Neural cell (in vitro differentiated cells): ENCODE data around the gene SFN. TPM values are rescaled to one million over a fixed set of nuclear protein-coding genes. Genes with fewer than 3 reads are reported as not detected.
"Not testable (repeated sequence)": the region's sequence is repeated elsewhere in the genome, so short reads cannot be mapped to it uniquely, and the experiment has no call there.

Experiments used
- H2AFZ ChIP-seq: fragments of 200-600, 300-800 bp; sonication (generic), shearing (Covaris generic); 2 replicates; pipeline ENCODE4 v1.6.0; 2014; ENCODE audit warnings: low read depth, mild to moderate bottlenecking, antibody characterized with exemption, low read length, moderate library complexity
- H3F3A ChIP-seq: fragments of 200-600 bp; shearing (Covaris generic); 2 replicates; pipeline ENCODE4 v1.6.1; 2016; ENCODE audit warnings: mild to moderate bottlenecking, moderate library complexity, mixed read lengths, antibody characterized with exemption, low read length; ENCODE audit not compliant: insufficient read depth, poor library complexity, severe bottlenecking
- H3K27ac ChIP-seq: fragments of 200-600, 300-800 bp; sonication (generic), shearing (Covaris generic); 2 replicates; pipeline ENCODE4 v1.5.1; 2014; ENCODE audit warnings: mild to moderate bottlenecking, low read length, moderate library complexity
- H3K27me3 ChIP-seq: fragments of 300-800, 200-600 bp; sonication (generic), shearing (Covaris generic); 2 replicates; pipeline ENCODE4 v1.6.0; 2014; ENCODE audit warnings: mild to moderate bottlenecking, low read depth, low read length, moderate library complexity; ENCODE audit not compliant: insufficient read depth
- H3K36me3 ChIP-seq: fragments of 300-800, 200-600 bp; sonication (generic), shearing (Covaris generic); 2 replicates; pipeline ENCODE4 v1.5.1; 2014; ENCODE audit warnings: mild to moderate bottlenecking, antibody characterized with exemption, low read length, moderate library complexity; ENCODE audit not compliant: insufficient read depth
- H3K4me2 ChIP-seq: fragments of 300-800, 200-600 bp; sonication (generic), shearing (Covaris generic); 2 replicates; pipeline ENCODE4 v1.6.0; 2014; ENCODE audit warnings: mild to moderate bottlenecking, low read length
- H3K4me3 ChIP-seq: fragments of 300-800, 200-600 bp; sonication (generic), shearing (Covaris generic); 2 replicates; pipeline ENCODE4 v1.5.1; 2014; ENCODE audit warnings: mild to moderate bottlenecking, low read length, moderate library complexity
- H3K79me2 ChIP-seq: fragments of 200-600 bp; shearing (Covaris generic); replicated peaks from 2 replicates; pipeline ENCODE4 v1.6.0; 2014; ENCODE audit warnings: mild to moderate bottlenecking, low read length, moderate library complexity; ENCODE audit not compliant: insufficient read depth
- H3K9ac ChIP-seq: fragments of 300-800, 200-600 bp; sonication (generic), shearing (Covaris generic); 2 replicates; pipeline ENCODE4 v1.6.1; 2016; ENCODE audit warnings: mild to moderate bottlenecking, low read length, mixed read lengths
- H3K9me2 ChIP-seq: fragments of 200-600 bp; shearing (Covaris generic); 2 replicates; pipeline ENCODE4 v1.6.1; 2016; ENCODE audit warnings: mild to moderate bottlenecking, low read length, mixed read lengths; ENCODE audit not compliant: insufficient read depth
- H3K9me3 ChIP-seq: fragments of 200-600, 300-800 bp; sonication (generic), shearing (Covaris generic); 2 replicates; pipeline ENCODE4 v1.6.1; 2016; ENCODE audit warnings: mild to moderate bottlenecking, mixed run types, low read length, moderate library complexity, mixed read lengths
- H4K20me1 ChIP-seq: fragments of 200-600 bp; shearing (Covaris generic); 2 replicates; pipeline ENCODE4 v1.6.1; 2016; ENCODE audit warnings: mild to moderate bottlenecking, mixed run types; ENCODE audit not compliant: insufficient read depth
- CTCF ChIP-seq: fragments of 450-650 bp; IDR thresholded peaks from 2 replicates; pipeline ENCODE4 v1.5.1; 2014; ENCODE audit warnings: antibody characterized with exemption, mild to moderate bottlenecking, moderate library complexity; ENCODE audit not compliant: poor library complexity, severe bottlenecking
- EP300 ChIP-seq: fragments of 450-650 bp; conservative IDR thresholded peaks from 2 replicates; pipeline ENCODE4 v1.6.1; 2014; ENCODE audit warnings: antibody characterized with exemption, mild to moderate bottlenecking, moderate library complexity; ENCODE audit not compliant: poor library complexity, severe bottlenecking
- EZH2 ChIP-seq: fragments of 200-600, 300-800 bp; shearing (Covaris generic), sonication (generic); IDR thresholded peaks from 2 replicates; pipeline ENCODE4 v1.6.1; 2014; ENCODE audit warnings: antibody characterized with exemption, low read length, borderline replicate concordance, mild to moderate bottlenecking; ENCODE audit not compliant: insufficient read depth, poor library complexity, severe bottlenecking
- MXI1 ChIP-seq: fragments of 450-650 bp; conservative IDR thresholded peaks from 2 replicates; pipeline ENCODE4 v1.6.1; 2014; ENCODE audit warnings: antibody characterized with exemption, mild to moderate bottlenecking; ENCODE audit not compliant: poor library complexity, severe bottlenecking
- POLR2AphosphoS5 ChIP-seq: IDR thresholded peaks from 2 replicates; pipeline ENCODE4 v1.6.1; 2012
- RAD21 ChIP-seq: fragments of 450-650 bp; conservative IDR thresholded peaks from 2 replicates; pipeline ENCODE4 v1.6.1; 2014; ENCODE audit warnings: antibody characterized with exemption, mild to moderate bottlenecking, moderate library complexity
- REST ChIP-seq: IDR thresholded peaks from 2 replicates; pipeline ENCODE4 v1.6.1; 2012; ENCODE audit warnings: borderline replicate concordance
- SMC3 ChIP-seq: fragments of 450-650 bp; conservative IDR thresholded peaks from 2 replicates; pipeline ENCODE4 v1.6.1; 2014; ENCODE audit warnings: antibody characterized with exemption, mild to moderate bottlenecking, moderate library complexity; ENCODE audit not compliant: poor library complexity
- TAF1 ChIP-seq: IDR thresholded peaks from 2 replicates; pipeline ENCODE4 v1.6.1; 2012; ENCODE audit warnings: low read depth
- polyA plus RNA-seq: library from polyadenylated mRNA; depleted of rRNA; stranded (reverse); fragments of >200 nt; gene quantifications from 2 replicates; pipeline ENCODE4 v1.2.3, GENCODE V29; 2014

SFN gene
- polyA plus RNA-seq, 1 donor from 2014 or later: 0.25 TPM

GRCh38 chr1:26844424-26845196 is 18.3 kb upstream of the SFN start:
- H3K4me3 ChIP-seq: no peak overlapping the region
- no peak overlapping the region for H3K9ac ChIP-seq
- H2AFZ ChIP-seq: no peak overlapping the region
- no peaks in the 10 kb centered on the region for H3F3A ChIP-seq
- H3K9me3 ChIP-seq: no peaks in the 10 kb centered on the region
- H3K4me2 ChIP-seq: no peak overlapping the region
- no peaks in the 10 kb centered on the region for H3K79me2 ChIP-seq
- no peaks in the 10 kb centered on the region for H4K20me1 ChIP-seq
- H3K9me2 ChIP-seq: no peaks in the 10 kb centered on the region
- TF ChIP-seq RAD21: no peak
- TF ChIP-seq EZH2: no peak
- TF ChIP-seq REST: no peak
- no peak for TF ChIP-seq CTCF
- TF ChIP-seq SMC3: no peak
- no peak for TF ChIP-seq TAF1
- TF ChIP-seq EP300: no peak
- no peak for TF ChIP-seq POLR2AphosphoS5
- no peak for TF ChIP-seq MXI1
- H3K36me3 ChIP-seq: no peaks in the 10 kb centered on the region
- H3K27me3 ChIP-seq: no peaks in the 10 kb centered on the region
- H3K27ac ChIP-seq: no peak overlapping the region

- not testable (repeated sequence) for H3K27me3 ChIP-seq, H3K9me2 ChIP-seq, H3K36me3 ChIP-seq, H3K27ac ChIP-seq, H3K9me3 ChIP-seq, H3F3A ChIP-seq, H3K79me2 ChIP-seq, H2AFZ ChIP-seq, H3K9ac ChIP-seq, H4K20me1 ChIP-seq, H3K4me2 ChIP-seq, H3K4me3 ChIP-seq
Measured at GRCh38 chr1:26847826-26848225, 15.1 kb upstream of the SFN start.
